GM12872 (cell line): ENCODE data around the gene TMEM221.
A peak's percentile ranks its signal among the peaks of the same experiment; 100 is the strongest.

Experiments
- CTCF ChIP-seq: IDR thresholded peaks from 3 replicates; pipeline ENCODE4 v1.5.1; 2011; ENCODE audit warnings: low read depth, mild to moderate bottlenecking, low read length, moderate library complexity; ENCODE audit not compliant: insufficient read depth

The TMEM221 gene

DNA sequence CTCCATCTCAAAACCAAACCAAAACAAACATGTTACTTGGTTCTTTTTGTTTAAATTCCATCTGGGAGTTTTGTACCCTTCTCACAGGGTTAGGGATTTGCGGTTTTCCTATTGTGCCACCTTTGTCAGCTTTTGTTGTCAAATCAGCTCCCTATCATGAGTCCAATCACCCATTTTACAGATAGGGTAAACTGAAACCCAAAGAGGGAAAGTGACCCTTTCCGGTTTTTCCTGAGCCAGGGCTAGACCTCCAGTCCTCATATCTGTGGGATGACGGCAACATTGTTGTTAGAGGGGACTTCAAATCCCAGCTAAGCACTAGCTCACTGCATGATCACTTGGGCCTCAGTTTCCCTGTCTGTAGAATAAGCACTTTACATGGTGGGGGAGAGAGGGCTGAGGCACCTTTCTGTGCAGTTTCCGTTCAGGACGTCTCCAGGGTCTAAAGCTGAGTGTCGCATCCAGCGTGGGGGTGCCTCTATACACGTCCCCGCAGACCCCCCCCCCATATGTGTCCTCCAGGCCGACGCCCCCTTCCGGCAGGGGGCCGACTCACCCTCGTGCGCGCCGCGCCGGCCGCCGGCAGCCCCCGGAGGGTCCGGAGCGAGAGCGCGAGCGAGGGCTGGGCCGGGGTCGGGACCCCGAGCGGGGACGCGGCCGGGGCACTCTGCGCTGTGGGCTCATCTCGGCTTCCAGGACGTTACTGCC lies 58.4 kb downstream of the TMEM221 start:
- TF ChIP-seq CTCF: 0 out of 3 replicates have a peak, but pooled peaks have one; percentile 6

DNA sequence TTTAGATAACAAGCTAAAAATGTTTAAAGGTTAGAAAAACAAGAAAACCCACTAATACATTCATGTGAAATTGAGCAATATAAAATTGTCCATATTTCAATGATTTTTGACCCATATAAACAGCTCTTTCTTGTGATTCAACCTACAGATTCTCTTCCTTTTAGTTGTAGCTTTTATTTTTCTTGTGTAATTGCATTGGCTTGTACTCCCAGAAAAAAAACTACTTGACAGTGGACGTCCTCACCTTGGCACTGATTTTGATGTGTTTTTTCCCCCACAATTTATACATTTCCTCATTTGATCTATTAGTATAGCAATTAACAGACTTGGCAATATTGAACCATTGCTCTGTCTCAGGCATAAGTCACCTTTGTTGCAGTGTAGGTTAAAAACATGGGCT lies 59.2 kb downstream of the TMEM221 start:
- TF ChIP-seq CTCF: no peak

- peak; percentile 99 for TF ChIP-seq CTCF
Observed at GRCh38 chr19:17385878-17386611, 62.4 kb downstream of the TMEM221 start.
